Measurements from ENCODE around the gene WFIKKN1.

DNA sequence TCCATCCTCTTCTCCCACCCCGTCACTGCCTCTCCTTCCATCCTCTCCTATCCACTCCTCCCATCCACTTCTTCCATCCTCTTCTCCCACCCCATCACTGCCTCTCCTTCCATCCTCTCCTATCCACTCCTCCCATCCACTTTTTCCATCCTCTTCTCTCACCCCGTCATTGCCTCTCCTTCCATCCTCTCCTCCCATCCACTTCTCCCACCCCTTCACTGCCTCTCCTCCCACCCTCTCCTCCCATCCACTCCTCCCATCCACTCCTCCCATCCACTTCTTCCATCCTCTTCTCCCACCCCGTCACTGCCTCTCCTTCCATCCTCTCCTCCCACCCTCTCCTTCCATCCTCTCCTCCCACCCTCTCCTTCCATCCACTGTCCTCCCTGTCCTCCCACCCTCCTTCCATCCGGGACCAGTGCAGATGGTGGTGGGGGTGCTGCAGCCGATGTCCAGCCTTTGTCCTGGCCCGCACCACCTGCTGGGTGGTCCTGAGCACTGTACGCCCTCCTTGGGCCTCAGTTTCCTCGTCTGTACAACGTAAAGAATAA, 1.1 kb downstream of the WFIKKN1 start:
- TF ChIP-seq CTCF (IDR thresholded peaks at IDR 0.05) (no peak), POLR2A (IDR thresholded peaks at IDR 0.05) (no peak)
